Gastroesophageal sphincter (tissue), 3 donors: ENCODE data around the gene WDR33.

Experiments used
- CTCF ChIP-seq, 4 experiments: fragments of 200-600 bp in 2 of 4; fragments of 450-650 bp in 2 of 4; sonication (generic) in 1 of 4; IDR thresholded peaks; one replicate each; pipeline ENCODE4 v1.5.1; 2017 to 2019; ENCODE audit warnings: antibody characterized with exemption in 4 of 4, mild to moderate bottlenecking in 2 of 4, moderate library complexity in 2 of 4
- POLR2A ChIP-seq, 2 donors: fragments of 450-650 bp; IDR thresholded peaks; one replicate each; pipeline ENCODE4 v1.6.1; 2017; ENCODE audit warnings: antibody characterized with exemption in 2 of 2, mild to moderate bottlenecking in 2 of 2, moderate library complexity in 1 of 2
- POLR2AphosphoS5 ChIP-seq: sonication (generic); formaldehyde crosslinking; IDR thresholded peaks from one replicate; pipeline ENCODE4 v1.6.1; 2017; ENCODE audit warnings: antibody characterized with exemption

- no peak for TF ChIP-seq CTCF (IDR thresholded peaks at IDR 0.05)
- no peak for TF ChIP-seq POLR2A (IDR thresholded peaks at IDR 0.05)
- no peak for TF ChIP-seq POLR2AphosphoS5
Observed at GRCh38 chr2:127702395-127703009, 108.5 kb downstream of the WDR33 start.
